ENCODE measurements around the gene GSTO2. TPM values are rescaled to one million over a fixed set of nuclear protein-coding genes. Genes with fewer than 3 reads are reported as not detected.

The GSTO2 gene
- total RNA-seq, 4 donors from 2014 or later: 0.71 to 2.3 (median 1.4) TPM; not detected in 1

DNA sequence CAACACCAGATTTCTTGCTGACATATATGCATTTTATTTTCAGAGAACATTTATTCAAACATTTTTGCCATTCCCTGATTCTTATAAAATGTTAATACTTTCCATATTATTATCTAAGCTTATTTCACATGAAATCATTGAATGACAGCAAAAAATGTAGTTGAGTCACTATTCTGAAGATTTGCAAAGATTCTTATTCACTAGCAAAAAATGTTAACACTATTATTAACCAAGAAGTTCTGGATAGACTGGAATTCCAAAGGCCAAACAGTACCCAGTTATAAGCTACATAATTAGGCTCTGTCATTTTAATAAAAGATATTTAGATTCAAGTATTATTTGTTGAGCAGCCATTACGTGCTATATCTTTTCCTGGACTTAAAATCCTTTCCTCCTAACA, 4.3 kb downstream of the GSTO2 start:
- H3K4me1 ChIP-seq: peaks cover 4 to 6% of the 10 kb centered on the region in 2 donors
- DNase-seq: no peak
- TF ChIP-seq, protein P1, sequence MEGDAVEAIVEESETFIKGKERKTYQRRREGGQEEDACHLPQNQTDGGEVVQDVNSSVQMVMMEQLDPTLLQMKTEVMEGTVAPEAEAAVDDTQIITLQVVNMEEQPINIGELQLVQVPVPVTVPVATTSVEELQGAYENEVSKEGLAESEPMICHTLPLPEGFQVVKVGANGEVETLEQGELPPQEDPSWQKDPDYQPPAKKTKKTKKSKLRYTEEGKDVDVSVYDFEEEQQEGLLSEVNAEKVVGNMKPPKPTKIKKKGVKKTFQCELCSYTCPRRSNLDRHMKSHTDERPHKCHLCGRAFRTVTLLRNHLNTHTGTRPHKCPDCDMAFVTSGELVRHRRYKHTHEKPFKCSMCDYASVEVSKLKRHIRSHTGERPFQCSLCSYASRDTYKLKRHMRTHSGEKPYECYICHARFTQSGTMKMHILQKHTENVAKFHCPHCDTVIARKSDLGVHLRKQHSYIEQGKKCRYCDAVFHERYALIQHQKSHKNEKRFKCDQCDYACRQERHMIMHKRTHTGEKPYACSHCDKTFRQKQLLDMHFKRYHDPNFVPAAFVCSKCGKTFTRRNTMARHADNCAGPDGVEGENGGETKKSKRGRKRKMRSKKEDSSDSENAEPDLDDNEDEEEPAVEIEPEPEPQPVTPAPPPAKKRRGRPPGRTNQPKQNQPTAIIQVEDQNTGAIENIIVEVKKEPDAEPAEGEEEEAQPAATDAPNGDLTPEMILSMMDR (IDR thresholded peaks at IDR 0.05 in 4 of 5, conservative IDR thresholded peaks at IDR 0.05 in 1 of 5): no peak
- TF ChIP-seq POLR2A (IDR thresholded peaks at IDR 0.05): no peak
- no peak overlapping the region for H3K4me3 ChIP-seq
- peaks cover 0 to 11% (median 7%) of the 10 kb centered on the region in 3 donors for H3K27me3 ChIP-seq
- ATAC-seq: no peak
- intact Hi-C loops (cut with DNase I; ENCODE audit: low total_unique reads) (no loop called here), in situ Hi-C loops (cut with MboI; ENCODE audit: low sequenced_read_pairs in 4 of 4) (no loop called here)
- H3K36me3 ChIP-seq: peaks cover 0 to under 1% of the 10 kb centered on the region in 2 donors
- no peak overlapping the region for H3K27ac ChIP-seq
- H3K9me3 ChIP-seq: no peaks in the 10 kb centered on the region

DNA sequence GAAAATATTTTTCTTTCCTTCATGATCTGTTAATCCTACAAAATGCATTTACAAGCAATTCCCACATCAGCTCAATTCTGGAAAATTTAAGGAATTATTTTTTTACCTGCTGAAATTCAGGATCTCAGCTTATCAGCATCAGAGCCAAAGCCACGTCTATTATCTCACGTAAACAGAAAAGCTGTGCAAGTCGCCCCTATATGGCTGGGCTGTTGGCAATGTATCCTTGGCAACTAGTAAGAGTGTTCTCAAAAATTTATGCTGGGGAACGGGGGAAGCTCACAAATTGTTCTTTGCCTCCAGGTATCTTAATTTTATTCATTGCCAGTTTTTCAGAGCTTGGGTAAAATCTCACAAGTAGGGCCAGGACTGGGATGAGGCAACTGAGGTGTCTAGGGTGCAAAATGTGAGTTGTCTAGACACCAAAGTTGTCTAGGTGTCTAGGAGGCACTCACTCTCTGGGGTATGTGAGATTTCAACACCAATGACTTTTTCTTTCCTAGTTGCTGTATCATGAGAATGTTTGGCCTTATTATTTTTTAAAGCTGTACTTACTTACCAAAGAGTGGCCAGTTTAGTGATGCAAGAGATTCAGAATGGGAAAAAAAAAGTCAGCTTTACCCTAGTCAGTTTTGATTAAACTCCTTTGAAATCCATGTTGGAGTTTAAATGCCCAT, 5.1 kb downstream of the GSTO2 start:
- H3K27ac ChIP-seq: no peak overlapping the region
- H3K36me3 ChIP-seq: no peaks in the 10 kb centered on the region
- in situ Hi-C loops (cut with MboI; ENCODE audit: low sequenced_read_pairs in 4 of 4) (no loop called here), intact Hi-C loops (cut with DNase I; ENCODE audit: low total_unique reads) (no loop called here)
- no peak for ATAC-seq
- no peak for DNase-seq
- no peaks in the 10 kb centered on the region for H3K9me3 ChIP-seq
- no peak overlapping the region for H3K4me3 ChIP-seq
- TF ChIP-seq, protein P1 (IDR thresholded peaks at IDR 0.05 in 4 of 5, conservative IDR thresholded peaks at IDR 0.05 in 1 of 5): no peak
- no peak for TF ChIP-seq POLR2A (IDR thresholded peaks at IDR 0.05)
- H3K27me3 ChIP-seq: peaks cover 0 to 11% (median 7%) of the 10 kb centered on the region in 3 donors
- H3K4me1 ChIP-seq: peaks cover 4 to 5% of the 10 kb centered on the region in 2 donors

DNA sequence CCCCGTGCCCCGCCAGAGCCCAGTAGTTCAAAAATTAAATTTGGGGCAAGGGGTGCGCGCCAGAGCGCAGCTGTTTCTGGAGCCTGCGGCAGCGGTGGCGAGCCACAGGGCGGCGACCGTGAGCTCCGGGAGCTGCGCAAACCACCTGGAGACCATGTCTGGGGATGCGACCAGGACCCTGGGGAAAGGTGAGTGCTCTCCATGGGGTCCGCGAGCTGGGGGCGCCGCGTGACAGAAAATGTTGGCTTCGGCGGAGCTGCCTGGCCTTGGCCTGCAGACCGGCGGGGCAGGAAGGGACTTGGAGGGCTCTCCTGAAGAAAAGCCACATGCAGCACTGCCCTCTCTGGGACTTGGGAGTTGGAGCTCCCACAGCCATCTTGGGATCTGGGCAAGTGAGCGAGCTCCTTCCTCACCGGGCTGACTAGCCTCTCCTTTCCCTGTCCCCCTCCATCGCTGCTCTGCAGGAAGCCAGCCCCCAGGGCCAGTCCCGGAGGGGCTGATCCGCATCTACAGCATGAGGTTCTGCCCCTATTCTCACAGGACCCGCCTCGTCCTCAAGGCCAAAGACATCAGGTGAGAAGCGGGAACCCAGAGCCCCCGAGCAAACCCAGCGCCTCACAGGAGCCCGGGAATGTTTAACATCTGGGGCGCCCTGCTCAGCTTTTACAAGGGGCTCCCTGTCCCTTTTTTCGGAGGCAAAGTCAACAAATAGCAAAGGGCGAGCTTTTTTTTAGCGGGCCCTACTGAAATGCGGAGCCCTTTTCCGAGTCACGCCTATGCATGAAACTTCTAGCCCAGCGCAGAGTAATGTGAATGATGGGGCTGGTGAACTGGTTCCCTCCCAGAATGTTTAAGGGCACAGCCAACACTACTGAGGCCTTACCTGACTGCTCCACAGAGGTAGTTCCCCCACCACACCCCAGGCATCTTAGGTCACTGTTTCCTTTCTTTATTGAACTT, 6.1 kb downstream of the GSTO2 start:
- Histone ChIP-seq H3K4me3 (no peak overlapping the region), H3K27me3 (peaks cover 0 to 11% (median 7%) of the 10 kb centered on the region in 3 donors), H3K27ac (no peak overlapping the region), H3K36me3 (no peaks in the 10 kb centered on the region), H3K9me3 (no peaks in the 10 kb centered on the region), H3K4me1 (no peaks in the 10 kb centered on the region)
- TF ChIP-seq, protein P1 (IDR thresholded peaks at IDR 0.05 in 4 of 5, conservative IDR thresholded peaks at IDR 0.05 in 1 of 5): peak; percentile 21 to 79 (median 60)
- TF ChIP-seq POLR2A (IDR thresholded peaks at IDR 0.05): no peak
- ATAC-seq: no peak
- intact Hi-C loops (cut with DNase I; ENCODE audit: low total_unique reads) (no loop called here), in situ Hi-C loops (cut with MboI; ENCODE audit: low sequenced_read_pairs in 4 of 4) (no loop called here)
- DNase-seq: no peak

DNA sequence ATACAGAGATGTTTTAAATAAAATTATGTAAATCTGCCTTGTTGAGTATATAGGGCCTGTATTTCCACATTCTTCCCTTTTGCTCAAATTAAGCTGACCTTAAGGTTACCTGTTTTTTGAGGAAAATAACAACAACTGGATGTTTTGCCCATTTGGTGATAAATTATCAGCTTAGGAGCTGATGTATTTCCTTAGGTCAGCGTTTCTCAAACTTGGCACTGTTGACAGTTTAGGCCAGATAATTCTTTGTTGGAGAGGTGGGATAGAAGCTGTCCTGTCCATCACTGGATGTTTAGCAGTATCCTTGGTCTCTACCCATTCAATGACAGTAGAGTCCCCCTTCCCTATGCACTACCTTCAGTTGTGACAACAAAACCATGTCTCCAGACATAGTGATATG, 7.2 kb downstream of the GSTO2 start:
- Histone ChIP-seq H3K36me3 (no peaks in the 10 kb centered on the region), H3K27ac (no peak overlapping the region), H3K4me1 (no peaks in the 10 kb centered on the region), H3K27me3 (peaks cover 0 to 11% (median 7%) of the 10 kb centered on the region in 3 donors), H3K4me3 (no peak overlapping the region), H3K9me3 (no peaks in the 10 kb centered on the region)
- intact Hi-C loops (cut with DNase I; ENCODE audit: low total_unique reads): loop anchor here (1.0 kb wide), 1 partner anchor 68 kb away; no protein-coding TSS in a partner anchor
- no peak for TF ChIP-seq POLR2A (IDR thresholded peaks at IDR 0.05)
- TF ChIP-seq, protein P1 (IDR thresholded peaks at IDR 0.05 in 4 of 5, conservative IDR thresholded peaks at IDR 0.05 in 1 of 5): no peak
- in situ Hi-C loops (cut with MboI; ENCODE audit: low sequenced_read_pairs in 4 of 4): no loop called here
- no peak for DNase-seq
- ATAC-seq: no peak

Data from gastrocnemius medialis (tissue), 4 donors.